H1 (cell line): ENCODE data around the gene WDFY4. TPM values are rescaled to one million over a fixed set of nuclear protein-coding genes. Genes with fewer than 3 reads are reported as not detected.

Source experiments
- BCL11A ChIP-seq, 2 experiments: IDR thresholded peaks; one replicate each; pipeline ENCODE4 v1.6.1; 2011; ENCODE audit warnings: low read depth in 2 of 2, low read length in 2 of 2, mild to moderate bottlenecking in 2 of 2
- GTF2F1 ChIP-seq: IDR thresholded peaks from 2 replicates; pipeline ENCODE4 v1.6.1; 2012; ENCODE audit warnings: low read depth, low read length, improper control_type of control experiment, borderline replicate concordance
- TBP ChIP-seq: IDR thresholded peaks from 2 replicates; pipeline ENCODE4 v1.6.1; 2011; ENCODE audit warnings: low read depth, low read length, improper control_type of control experiment
- polyA plus RNA-seq, 7 experiments: library from polyadenylated mRNA; depleted of rRNA in 3 of 7; stranded (reverse) in 5 of 7; unstranded in 2 of 7; fragments of >200 nt in 5 of 7; fragments of 200-250 nt in 2 of 7; gene quantifications; 1 replicate in 5 of 7; 2 replicates in 1 of 7; 4 replicates in 1 of 7; pipeline versions ENCODE4 v1.2.1 to v1.2.3, GENCODE V29; 2011 to 2013; ENCODE audit warnings: missing spikeins in 2 of 7, mixed read lengths in 2 of 7
- total RNA-seq: library from RNA; stranded (reverse); fragmentation: NEBNext Ultra II Directional; extraction: Animal tissue kit (Norgen Biotek cat#: 25700); gene quantifications from 2 replicates; pipeline ENCODE4 v1.2.1, GENCODE V29; 2021

The WDFY4 gene
- total and polyA plus RNA-seq, 2 of the 8 experiments (the other 6 are each of a cell fraction or from before 2014, with no cell fraction given): not detected

DNA sequence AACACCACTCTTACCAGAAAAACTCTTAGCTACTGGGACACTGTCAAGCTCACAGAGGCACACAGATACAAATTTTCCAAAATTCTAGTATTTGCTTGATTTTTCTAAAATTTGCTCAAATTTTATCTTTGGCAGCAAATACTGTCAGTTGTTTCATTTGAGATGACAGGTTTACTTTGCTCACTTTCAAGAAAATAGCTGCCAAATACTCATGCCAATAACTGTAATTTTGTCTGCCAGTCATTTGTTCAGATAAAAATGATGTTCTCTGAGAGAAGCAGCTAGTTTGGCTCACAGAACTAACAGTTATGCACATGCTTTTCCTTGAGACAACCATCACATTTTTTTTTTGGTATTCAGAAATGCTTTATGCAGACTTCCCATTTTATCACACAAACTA is 172.2 kb downstream of the WDFY4 start (continued):
- no peak for TF ChIP-seq GTF2F1
- no peak for TF ChIP-seq BCL11A (IDR thresholded peaks at IDR 0.05; ENCODE audit: low read depth in 2 of 2, low read length in 2 of 2)
- no peak for TF ChIP-seq TBP
- TF ChIP-seq, all 59 proteins: peak for 0
